HG03378 (cell line): ENCODE measurements around the gene INO80.
"Not testable (repeated sequence)": the region's sequence is repeated elsewhere in the genome, so short reads cannot be mapped to it uniquely, and the experiment has no call there.

ENCODE experiments used
- ATAC-seq: cut with Tn5 transposase; IDR thresholded peaks from one replicate; pipeline ENCODE4 v1.9.1; 2021; ENCODE audit warnings: mild to moderate bottlenecking, moderate library complexity; ENCODE audit not compliant: unreplicated experiment

The INO80 gene

DNA sequence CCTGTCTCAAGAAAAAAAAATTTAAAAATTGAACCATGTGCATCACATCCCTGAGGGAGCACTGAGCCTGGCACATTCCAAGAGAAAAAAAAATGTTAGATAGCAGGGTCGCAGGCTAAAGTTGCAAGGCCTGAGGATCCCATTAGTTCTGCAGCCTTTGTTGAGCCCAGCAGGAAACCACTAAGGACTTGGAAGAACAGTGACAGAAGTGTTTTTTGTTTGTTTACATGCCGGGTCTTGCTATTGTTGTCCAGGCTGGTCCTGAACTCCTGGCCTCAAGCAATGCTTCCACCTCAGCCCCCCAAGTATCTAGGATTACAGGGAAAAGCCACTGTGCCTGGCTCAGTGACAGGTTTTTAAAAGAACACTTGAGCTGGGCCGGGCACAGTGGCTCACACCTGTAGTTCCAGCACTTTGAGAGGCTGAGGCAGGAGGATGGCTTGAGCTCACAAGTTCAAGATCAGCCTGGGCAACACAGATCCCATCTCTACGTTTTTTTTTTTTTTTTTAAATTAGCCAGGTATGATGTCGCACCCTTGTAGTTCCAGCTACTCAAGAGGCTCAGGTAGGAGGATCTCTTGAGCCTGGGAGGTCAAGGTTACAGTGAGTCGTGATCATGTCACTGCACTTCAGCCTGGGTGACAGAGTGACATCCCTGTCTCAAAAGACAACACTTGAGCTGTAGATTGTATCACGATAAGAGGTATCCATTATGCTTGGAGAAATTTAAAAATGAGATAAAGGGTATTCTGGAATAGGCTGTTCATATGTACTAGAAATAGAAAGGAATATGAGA lies 147.6 kb downstream of the INO80 start:
- no peak for ATAC-seq

DNA sequence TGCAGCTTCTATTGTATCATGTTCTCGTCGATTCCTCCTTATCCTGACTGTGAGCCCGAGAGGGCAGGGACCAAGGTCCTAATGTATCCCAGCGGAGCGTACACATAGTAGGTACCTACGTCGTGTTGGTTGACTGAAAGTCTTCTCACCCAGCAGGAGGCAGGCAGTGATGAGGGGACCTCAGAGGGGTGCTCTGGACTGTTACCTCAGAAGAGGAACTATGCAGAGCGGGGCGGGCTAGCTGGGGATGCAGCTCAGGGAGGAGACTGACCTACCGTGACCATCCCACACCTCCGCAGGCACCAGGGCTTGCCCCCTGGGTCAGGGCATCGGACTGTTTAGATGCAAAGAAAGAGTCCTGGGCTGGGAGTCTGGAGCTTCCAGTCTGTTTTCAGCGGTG lies 151.4 kb downstream of the INO80 start:
- ATAC-seq: no peak

DNA sequence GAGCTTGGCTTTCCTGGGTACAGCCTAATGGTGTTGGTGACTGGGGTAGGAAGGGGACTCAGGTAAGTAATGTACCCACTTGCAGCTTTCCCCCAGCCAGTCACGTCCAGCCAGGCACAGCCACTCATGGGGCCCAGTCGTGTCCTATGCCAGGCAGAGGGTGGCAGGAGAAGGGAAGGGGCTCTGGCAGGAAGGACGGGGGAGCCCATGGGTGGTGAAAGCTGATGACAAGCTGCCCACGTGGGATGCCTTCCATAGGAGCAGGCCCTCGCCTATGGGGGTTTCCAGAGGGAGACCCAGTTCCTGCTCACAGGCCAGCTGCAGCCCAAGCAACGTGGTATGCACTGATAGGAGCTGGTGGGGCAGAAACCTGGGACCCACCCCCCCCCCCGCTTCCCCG lies 152.1 kb downstream of the INO80 start:
- ATAC-seq: no peak

DNA sequence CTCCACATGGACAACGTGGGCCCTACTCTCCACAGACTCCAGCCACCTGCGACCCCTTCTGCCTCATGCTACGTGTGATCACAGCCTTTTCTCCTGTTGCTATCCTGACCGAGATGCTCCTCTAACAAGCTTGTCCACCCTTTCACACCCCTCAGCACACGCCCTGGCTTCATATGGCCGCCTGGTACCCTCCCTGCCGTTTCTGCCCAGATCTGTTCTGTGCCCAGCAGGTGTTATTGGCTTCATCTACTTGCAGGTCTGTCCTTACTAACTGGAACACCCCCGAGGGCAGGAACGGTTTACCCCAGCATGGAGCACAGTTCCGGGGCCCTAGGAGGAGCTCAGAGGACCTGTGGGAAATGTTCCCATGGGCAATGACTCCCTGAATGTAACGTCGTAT lies 152.9 kb downstream of the INO80 start:
- ATAC-seq: no peak

DNA sequence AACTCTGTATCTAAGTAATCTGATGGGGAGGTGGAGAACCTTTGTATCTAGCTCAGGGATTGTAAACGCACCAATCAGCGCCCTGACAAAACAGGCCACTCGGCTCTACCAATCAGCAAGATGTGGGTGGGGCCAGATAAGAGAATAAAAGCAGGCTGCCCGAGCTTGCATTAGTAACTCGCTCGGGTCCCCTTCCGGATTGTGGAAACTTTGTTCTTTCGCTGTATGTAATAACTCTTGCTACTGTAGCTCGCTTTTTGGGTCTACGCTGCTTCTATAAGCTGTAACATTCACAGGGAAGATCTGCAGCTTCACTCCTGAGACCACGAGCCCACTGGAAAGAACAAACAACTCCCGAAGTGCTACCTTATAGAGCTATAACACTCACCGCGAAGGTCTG lies 153.8 kb downstream of the INO80 start:
- not testable (repeated sequence) for ATAC-seq

DNA sequence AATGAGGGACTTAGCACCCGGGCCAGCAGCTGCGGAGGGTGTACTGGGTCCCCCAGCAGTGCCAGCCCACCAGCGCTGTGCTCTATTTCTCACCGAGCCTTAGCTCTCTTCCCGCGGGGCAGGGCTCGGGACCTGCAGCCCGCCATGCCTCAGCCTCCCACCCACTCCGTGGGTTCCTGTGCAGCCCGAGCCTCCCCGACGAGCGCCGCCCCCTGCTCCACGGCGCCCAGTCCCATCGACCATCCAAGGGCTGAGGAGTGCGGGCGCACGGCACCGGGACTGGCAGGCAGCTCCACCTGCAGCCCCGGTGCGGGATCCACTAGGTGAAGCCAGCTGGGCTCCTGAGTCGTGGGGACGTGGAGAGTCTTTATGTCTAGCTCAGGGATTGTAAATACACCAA lies 154.3 kb downstream of the INO80 start:
- ATAC-seq: not testable (repeated sequence)

DNA sequence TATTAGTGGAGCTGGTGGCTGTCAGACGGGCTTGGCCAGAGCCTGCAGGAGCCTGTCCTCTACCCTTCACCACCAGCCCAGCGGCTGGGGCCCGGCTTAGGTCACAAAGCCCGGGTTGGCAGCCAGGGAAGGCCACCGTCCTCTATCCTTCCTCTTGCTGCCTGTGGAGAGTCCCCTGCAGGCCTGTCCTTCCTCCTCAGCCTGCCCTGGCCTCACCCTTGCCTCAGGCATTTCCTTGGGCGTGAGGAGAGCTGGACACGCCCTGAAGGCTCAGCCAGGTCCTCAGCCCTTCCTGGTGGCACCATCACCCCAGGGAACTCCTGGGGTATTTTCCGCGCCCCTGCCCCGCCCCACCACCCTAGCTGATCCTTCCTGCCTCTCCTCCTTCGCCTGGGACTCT lies 155.2 kb downstream of the INO80 start:
- ATAC-seq: no peak

DNA sequence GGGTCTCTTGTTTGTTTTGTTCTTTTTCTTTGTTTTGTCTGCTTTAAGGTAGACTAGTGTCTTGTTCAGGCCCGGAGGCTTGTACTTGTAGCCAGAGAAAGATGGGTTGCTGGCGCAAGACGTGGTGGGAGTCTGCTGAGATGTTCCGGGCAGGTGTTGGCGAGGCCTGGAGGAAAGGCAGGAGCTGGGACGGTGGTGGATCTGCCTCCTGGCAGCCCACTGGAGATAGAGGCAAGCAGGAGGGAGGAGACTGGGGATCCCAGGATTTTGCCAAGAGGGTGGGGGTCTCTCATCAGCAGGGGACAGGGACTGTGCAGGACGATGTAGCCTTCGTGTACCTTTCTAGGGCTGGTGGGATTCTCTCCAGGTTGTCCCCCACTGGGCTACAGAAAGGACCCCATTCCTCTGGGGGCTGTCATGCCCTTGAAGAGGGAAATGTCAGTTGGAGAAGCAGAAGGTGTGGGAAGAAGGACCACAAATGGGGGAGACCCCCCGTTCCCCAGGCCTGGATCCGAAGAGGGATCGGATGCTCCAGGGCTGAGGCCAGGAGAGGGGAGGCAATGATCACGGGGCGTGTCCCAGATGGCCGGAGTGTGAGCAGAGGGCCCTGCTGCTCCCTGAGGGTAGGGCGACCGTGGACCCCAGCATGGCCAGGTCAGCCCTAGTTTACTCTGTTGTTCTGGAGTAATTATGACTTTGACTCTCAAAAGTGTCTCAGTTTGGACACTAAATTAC lies 155.8 kb downstream of the INO80 start:
- ATAC-seq: no peak

DNA sequence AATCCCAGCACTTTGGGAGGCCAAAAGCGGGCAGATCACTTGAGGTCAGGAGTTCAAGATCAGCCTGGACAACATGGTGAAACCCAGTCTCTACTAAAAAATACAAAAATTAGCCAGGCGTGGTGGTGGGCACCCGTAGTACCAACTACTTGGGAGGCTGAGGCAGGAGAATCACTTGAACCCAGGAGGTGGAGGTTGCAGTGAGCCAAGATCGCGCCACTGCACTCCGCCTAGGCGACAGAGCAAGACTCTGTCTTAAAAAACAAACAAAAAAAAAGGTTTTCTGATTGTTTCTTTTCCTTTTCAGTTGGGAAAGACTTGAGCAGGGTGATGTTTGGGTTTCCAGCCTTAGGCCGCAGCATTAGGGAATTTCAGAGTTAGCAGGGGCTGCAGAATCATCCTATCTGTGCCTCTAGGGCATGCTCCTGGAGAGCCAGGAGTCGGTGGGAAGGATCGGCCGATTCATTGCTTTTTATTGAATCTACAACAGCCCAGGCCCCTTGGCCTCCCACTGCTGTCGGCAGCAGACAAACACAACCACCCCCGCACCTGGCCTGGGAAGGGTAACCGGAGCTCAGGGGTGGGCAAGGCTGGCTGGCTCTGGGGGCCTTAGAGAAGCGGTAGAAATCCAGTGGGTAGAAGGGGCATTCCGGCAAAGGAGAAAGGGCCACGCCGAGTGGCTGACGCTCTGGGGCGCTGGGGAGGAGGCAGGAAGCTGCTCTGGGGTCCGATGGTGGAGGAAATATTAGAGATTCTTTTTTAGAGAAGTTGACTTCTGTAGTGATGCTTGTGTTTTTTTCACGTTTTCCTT lies 156.5 kb downstream of the INO80 start:
- ATAC-seq: no peak

DNA sequence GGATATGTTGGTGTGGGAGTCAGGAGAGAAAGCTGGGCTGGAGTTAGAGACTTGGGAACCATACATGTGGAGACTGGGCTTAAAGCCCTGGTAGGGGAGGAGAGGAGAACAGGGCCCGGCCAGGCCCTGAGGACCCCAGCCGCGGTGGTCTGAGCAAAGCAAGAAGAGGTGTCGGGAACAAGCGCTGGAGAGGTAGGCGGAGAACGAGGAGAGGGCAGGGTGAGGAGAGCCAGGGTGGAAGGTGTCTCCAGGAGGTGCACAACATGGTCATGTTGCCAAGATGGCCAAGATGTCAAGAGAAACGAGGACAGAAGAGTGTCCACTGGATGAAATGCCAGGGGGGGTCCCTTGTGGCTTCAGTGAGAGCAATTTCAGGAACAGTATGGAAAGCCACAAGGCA lies 157.4 kb downstream of the INO80 start:
- no peak for ATAC-seq

DNA sequence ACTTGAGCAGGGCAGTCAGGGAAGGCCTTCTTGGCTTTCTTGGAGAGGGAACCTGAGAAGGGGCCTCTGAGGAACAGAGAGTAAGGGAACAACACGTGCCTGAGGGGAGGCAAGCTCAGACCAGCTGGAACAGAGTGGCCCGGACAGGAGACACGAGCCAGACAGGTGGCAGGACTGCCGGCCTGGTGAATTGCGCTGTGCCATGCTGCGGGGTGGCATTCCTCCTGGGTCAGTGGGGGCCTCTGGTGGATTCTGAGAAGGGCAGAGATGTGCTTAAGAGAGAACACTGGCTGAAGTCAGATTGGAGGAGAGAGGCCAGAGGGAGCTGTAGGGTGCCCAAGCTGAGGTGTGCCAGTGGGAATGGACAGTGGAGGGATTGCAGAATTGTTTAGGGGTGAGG lies 157.9 kb downstream of the INO80 start:
- no peak for ATAC-seq

DNA sequence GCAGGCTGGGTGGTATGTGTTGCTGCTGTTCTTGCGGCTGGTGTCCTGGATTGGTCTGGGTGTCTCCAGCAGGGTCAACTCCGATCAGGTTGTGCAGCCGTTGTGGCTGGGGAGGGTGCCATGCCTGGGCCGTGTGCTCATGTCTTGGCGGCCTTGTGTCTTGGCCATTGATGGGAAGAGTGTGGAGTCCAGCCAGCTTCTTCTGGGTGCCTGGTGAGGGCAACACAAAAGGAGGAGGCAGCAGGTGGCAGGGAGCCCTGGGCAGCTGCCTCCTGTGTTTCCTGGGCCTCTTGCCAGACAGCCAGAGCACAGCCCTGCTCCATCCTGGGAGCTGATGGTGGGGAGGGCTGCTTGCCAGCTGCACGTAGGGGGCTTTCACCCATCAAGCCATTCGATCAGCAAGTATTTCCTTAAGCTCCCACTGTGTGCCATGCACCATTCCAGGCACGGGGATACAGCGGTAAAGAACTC lies 158.5 kb downstream of the INO80 start:
- ATAC-seq: no peak

DNA sequence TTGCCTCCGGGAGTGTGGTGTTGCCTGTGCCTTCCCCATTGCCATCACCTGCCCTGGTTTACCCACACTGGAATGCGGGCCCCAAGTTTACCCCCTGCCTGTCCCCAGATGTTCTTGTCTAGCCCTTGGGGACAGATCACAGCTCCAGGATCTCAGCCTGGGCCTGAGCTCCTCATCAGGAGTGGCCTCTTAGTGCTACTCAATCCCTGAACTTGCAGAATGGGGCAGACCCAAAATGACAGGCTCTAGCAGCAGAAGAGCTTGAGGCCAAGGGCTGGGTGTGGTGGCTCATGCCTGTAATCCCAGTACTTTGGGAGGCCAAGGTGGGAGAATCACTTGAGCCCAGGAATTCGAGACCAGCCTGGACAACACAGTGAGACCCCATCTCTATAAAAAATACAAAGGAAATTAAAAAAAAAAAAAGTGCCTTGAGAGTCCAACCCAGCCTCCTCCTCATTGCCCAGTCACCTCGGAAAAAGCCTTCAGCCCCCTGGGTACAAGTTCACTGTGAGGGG lies 159.0 kb downstream of the INO80 start:
- ATAC-seq: no peak

DNA sequence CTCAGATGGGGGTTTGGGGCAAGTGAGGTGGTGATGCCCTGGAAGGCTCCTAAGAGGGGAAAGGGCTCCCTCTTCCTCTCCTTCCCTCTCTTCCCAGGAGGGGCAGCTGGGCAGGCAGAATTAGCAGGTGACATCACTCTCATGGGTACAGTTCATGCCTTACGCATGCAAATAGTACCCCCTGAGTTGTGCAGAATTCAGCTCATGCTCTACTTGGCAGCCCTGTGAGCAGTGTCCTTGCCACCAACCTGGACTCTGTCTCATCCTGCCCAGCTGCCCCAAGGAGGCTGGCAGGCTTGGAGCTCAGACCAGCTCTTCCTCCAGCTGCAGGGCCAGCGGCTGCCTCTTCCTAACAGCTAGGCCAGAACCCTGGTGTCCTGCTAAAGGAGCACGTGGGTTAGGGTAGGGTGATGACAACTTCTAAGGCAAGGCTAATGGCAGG lies 159.5 kb downstream of the INO80 start:
- no peak for ATAC-seq

DNA sequence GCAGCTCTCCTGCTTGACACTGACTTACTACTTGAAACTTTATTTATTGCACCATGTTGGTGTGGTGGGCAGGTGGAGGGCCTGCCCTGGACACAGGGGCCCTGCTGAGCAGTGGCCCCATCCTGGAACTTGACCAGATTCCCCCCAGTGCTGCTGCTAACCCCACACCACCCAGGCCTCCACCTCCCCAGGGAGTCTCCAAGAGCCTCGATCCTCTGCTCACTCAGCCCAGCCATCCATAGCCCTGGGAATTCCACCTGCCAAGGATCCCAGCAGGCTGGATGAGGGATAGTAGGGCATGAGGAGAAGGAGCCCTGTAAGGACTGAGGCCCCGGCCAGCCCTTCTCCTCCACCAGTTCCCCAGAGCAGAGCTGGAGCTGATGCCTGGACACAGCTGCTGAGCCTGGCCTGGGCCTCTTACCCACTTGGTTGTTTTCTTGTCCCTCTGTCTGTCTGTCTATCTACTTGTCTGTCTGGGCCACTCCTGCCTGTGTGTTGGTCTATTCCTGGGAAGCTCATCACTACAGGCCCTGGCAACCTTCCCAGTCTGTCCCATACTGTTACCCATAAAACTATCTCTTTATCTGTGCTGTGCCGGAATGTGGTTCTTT lies 160.0 kb downstream of the INO80 start:
- no peak for ATAC-seq

DNA sequence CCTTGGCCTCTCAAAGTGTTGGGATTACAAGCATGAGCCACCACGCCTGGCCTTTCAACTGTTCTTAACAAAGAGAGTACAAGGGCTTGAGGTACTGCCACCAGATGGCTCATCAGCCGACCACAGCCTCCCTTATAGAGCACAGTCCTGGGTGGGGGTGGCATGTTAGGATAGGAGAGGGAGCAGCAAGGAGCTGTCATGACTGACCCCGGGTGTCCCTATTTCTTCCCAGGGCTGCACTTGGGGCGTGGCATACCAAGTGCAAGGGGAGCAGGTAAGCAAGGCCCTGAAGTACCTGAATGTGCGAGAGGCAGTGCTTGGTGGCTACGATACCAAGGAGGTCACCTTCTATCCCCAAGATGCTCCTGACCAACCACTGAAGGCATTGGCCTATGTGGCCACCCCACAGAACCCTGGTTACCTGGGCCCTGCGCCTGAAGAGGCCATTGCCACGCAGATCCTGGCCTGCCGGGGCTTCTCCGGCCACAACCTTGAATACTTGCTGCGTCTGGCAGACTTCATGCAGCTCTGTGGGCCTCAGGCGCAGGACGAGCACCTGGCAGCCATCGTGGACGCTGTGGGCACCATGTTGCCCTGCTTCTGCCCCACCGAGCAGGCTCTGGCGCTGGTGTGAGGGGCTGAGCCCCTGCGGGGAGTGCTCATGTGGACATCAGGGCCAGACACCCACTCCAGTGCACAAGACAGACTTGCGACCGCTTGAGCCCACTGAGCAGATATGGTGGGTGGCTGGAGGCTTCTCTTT lies 160.8 kb downstream of the INO80 start:
- no peak for ATAC-seq

DNA sequence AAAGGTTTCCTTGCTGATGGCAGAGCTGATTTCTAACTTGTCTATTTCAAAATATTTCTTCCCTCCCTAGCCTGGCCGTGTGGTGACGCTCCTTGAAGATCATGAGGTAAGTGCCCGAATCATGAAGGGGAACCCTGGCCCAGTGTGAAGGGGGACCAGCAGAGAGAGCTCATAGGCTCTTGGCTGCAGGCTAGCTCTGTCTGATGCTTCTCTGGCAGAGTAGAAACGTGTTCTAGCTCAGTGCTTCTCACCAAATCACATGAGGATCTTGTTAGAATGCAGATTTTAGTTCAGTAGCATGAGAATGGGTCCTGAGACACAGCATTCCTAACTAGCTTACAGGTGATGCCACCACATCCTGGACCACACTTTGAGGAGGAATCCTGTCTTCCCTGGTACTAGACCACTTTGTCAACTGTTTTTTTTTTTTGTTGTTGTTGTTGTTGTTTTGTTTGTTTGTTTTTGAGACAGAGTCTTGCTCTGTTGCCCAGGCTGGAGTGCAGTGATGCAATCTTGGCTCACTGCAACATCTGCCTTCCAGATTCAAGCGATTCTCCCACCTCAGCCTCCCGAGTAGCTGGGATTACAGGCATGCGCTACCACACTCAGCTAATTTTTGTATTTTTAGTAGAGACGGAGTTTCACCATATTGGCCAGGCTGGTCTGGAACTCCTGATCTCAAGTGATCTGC lies 161.8 kb downstream of the INO80 start:
- ATAC-seq: not testable (repeated sequence)

DNA sequence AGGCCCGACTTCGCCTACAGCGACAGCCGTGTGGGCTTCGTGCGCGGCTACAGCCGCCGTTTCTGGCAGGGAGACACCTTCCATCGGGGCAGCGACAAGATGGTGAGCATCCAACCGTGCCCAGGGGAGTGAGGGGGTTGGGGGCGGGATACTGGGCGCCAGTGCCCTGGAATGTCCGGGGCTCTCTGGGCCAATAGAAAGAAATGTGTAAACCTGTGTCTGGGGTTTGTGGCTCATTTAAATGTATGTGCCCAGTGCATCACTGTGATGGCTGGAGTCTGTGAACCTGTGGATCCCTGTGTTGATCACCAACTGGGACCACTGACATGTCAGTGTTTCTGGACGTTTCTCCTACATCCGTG lies 162.4 kb downstream of the INO80 start:
- no peak for ATAC-seq

DNA sequence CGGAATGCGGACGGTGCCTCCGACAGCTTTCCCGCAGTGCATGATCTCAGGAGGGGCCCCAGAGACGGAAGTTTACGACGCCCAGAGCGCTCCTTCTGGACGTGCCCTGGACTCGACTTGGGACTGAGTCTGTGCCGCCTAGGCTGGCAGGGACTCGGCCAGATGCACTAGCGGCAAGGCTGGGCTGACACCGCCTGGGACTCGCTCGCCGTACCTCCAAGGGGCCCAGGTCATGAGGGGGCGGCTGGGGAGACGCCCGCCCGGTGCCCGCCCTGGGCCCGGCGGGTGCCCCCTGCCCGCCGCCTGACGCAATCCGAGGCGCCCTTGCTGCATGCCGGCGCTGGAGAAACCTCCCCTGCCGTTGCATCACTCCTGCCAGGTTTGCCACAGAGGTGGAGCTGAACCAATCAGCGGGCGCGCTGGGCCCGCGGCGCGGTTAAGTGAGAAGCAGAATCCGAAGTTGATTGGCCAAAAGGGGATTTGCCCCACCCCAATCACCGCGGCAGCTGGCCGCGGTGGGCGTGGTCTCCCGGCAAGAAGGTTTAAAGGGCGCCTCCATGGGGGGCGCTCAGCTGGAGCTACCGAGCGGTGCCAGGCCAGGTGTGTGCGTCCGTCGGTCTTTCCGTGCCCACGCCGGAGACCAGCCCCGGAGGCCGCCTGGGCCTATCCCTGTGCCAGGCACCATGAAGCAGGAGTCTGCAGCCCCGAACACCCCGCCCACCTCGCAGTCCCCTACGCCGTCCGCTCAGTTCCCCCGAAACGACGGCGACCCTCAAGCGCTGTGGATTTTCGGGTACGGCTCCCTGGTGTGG lies 163.0 kb downstream of the INO80 start, which contains the start of gene CHAC1:
TSS of gene CHAC1 (plus strand) at position 571 of the 812 bp plus-strand sequence. CDS start at position 684, 113 bp downstream.
- ATAC-seq: peak; percentile 83
